IMR-90 (cell line): ENCODE data around the gene GAL3ST1. TPM values are rescaled to one million over a fixed set of nuclear protein-coding genes. Genes with fewer than 3 reads are reported as not detected.

ENCODE experiments used
- ATAC-seq: fragments of 200-7000 bp; cut with Tn5 transposase; 2 replicates; pipeline ENCODE4 v1.9.1; 2020; ENCODE audit warnings: low read depth, mild to moderate bottlenecking, moderate library complexity
- BruUV-seq: library from RNA; stranded (reverse); fragments of 400-500 nt; replicated peaks from 2 replicates; lab custom pipeline; 2021; lab: Mats Ljungman, UMichigan
- CTCF ChIA-PET: fragments of 300-600 bp; formaldehyde crosslinking; extraction: SDS; loops from one replicate; lab custom pipeline; 2021; ENCODE audit warnings: antibody characterized with exemption; lab: Yijun Ruan, JAX
- POLR2A ChIA-PET: fragments of 300-600 bp; sonication (Branson Sonifier 250); formaldehyde crosslinking; loops from one replicate; lab custom pipeline; 2022; ENCODE audit warnings: antibody characterized with exemption; ENCODE audit not compliant: unreplicated experiment; lab: Charles Lee
- DNase-seq: peaks from one replicate; pipeline ENCODE4 v3.0.0; 2013
- H2AFZ ChIP-seq: replicated peaks from 2 replicates; pipeline ENCODE3; 2013; ENCODE audit warnings: low read length, mild to moderate bottlenecking; ENCODE audit not compliant: poor library complexity
- H2AK5ac ChIP-seq: 2 replicates; pipeline ENCODE4 v1.6.1; 2013; ENCODE audit warnings: low read depth, low read length, inconsistent platforms
- H2AK9ac ChIP-seq: replicated peaks from 2 replicates; pipeline ENCODE3; 2013; ENCODE audit warnings: mild to moderate bottlenecking, low read depth, low read length, moderate library complexity; ENCODE audit not compliant: poor library complexity
- H2BK120ac ChIP-seq: 2 replicates; pipeline ENCODE4 v1.6.1; 2013; ENCODE audit warnings: low read depth, low read length, inconsistent platforms
- H2BK15ac ChIP-seq: 3 replicates; pipeline ENCODE4 v1.6.1; 2013; ENCODE audit warnings: low read depth, low read length, inconsistent platforms
- H2BK20ac ChIP-seq: 2 replicates; pipeline ENCODE4 v1.6.1; 2013; ENCODE audit warnings: low read depth, mild to moderate bottlenecking, inconsistent platforms, low read length, moderate library complexity
- H2BK5ac ChIP-seq: 2 replicates; pipeline ENCODE4 v1.6.1; 2013; ENCODE audit warnings: mild to moderate bottlenecking, low read depth, low read length, inconsistent platforms; ENCODE audit not compliant: poor library complexity, severe bottlenecking
- H3K14ac ChIP-seq: replicated peaks from 2 replicates; pipeline ENCODE4 v1.6.1; 2013; ENCODE audit warnings: low read depth, low read length, inconsistent platforms
- H3K18ac ChIP-seq: 2 replicates; pipeline ENCODE4 v1.6.1; 2013; ENCODE audit warnings: low read depth, low read length, control low read depth
- H3K23ac ChIP-seq: 2 replicates; pipeline ENCODE4 v1.6.1; 2013; ENCODE audit warnings: low read depth, low read length, inconsistent platforms
- H3K27ac ChIP-seq: 2 replicates; pipeline ENCODE4 v1.5.1; 2013; ENCODE audit warnings: mild to moderate bottlenecking, control low read depth, low read length; ENCODE audit not compliant: insufficient read depth
- H3K27me3 ChIP-seq: 2 replicates; pipeline ENCODE4 v1.6.1; 2013; ENCODE audit warnings: low read length; ENCODE audit not compliant: control insufficient read depth, insufficient read depth
- H3K36me3 ChIP-seq: 2 replicates; pipeline ENCODE4 v1.6.1; 2013; ENCODE audit warnings: low read length, mixed read lengths; ENCODE audit not compliant: control insufficient read depth, insufficient read depth
- H3K4ac ChIP-seq: 2 replicates; pipeline ENCODE4 v1.6.1; 2013; ENCODE audit warnings: low read depth, low read length, inconsistent platforms
- H3K4me1 ChIP-seq: 2 replicates; pipeline ENCODE4 v1.6.1; 2013; ENCODE audit warnings: low read length, mixed read lengths; ENCODE audit not compliant: control insufficient read depth, insufficient read depth
- H3K4me2 ChIP-seq: 2 replicates; pipeline ENCODE4 v1.6.1; 2013; ENCODE audit warnings: low read depth, mild to moderate bottlenecking, control low read depth, low read length, moderate library complexity
- H3K4me3 ChIP-seq: 2 replicates; pipeline ENCODE4 v1.5.1; 2013; ENCODE audit warnings: low read depth, mild to moderate bottlenecking, control low read depth, low read length, moderate library complexity; ENCODE audit not compliant: insufficient read depth
- H3K56ac ChIP-seq: 2 replicates; pipeline ENCODE4 v1.6.1; 2013; ENCODE audit warnings: low read length, inconsistent platforms; ENCODE audit not compliant: insufficient read depth; ENCODE audit errors: extremely low read depth
- H3K79me1 ChIP-seq, 2 experiments: 2 replicates each; pipeline ENCODE4 v1.6.1; 2013; ENCODE audit warnings: low read length in 2 of 2, inconsistent platforms in 1 of 2, low read depth in 1 of 2
- H3K9ac ChIP-seq: 2 replicates; pipeline ENCODE4 v1.6.1; 2013; ENCODE audit warnings: low read depth, low read length, control low read depth
- H3K9me1 ChIP-seq: 2 replicates; pipeline ENCODE4 v1.6.1; 2013; ENCODE audit warnings: low read length, inconsistent platforms; ENCODE audit not compliant: insufficient read depth
- H3K9me3 ChIP-seq: 2 replicates; pipeline ENCODE4 v1.6.1; 2013; ENCODE audit warnings: low read length; ENCODE audit not compliant: control insufficient read depth, insufficient read depth
- H4K20me1 ChIP-seq: 2 replicates; pipeline ENCODE4 v1.6.1; 2013; ENCODE audit warnings: low read length, inconsistent platforms; ENCODE audit not compliant: insufficient read depth
- H4K5ac ChIP-seq: 2 replicates; pipeline ENCODE4 v1.6.1; 2013; ENCODE audit warnings: mild to moderate bottlenecking, low read depth, low read length, control low read depth
- H4K8ac ChIP-seq, 2 experiments: 2 replicates each; pipeline ENCODE4 v1.6.1; 2013; ENCODE audit warnings: low read depth in 2 of 2, low read length in 2 of 2, control low read depth in 1 of 2, inconsistent platforms in 1 of 2
- H4K91ac ChIP-seq: 2 replicates; pipeline ENCODE4 v1.6.1; 2013; ENCODE audit warnings: low read depth, low read length, inconsistent platforms; ENCODE audit not compliant: insufficient read depth
- BHLHE40 ChIP-seq: fragments of 150-350 bp; IDR thresholded peaks from 2 replicates; pipeline ENCODE4 v1.6.1; 2016; ENCODE audit warnings: mild to moderate bottlenecking, low read depth, low read length
- CEBPB ChIP-seq: IDR thresholded peaks from 2 replicates; pipeline ENCODE4 v1.6.1; 2012; ENCODE audit warnings: low read depth, low read length, improper control_type of control experiment
- CHD1 ChIP-seq: IDR thresholded peaks from 2 replicates; pipeline ENCODE4 v1.6.1; 2012; ENCODE audit warnings: low read depth, low read length, improper control_type of control experiment
- FOS ChIP-seq: fragments of 150-350 bp; IDR thresholded peaks from 2 replicates; pipeline ENCODE4 v1.6.1; 2016; ENCODE audit warnings: low read depth, low read length
- MAFK ChIP-seq: IDR thresholded peaks from 2 replicates; pipeline ENCODE4 v1.6.1; 2012; ENCODE audit warnings: low read depth, low read length, improper control_type of control experiment
- MAZ ChIP-seq: IDR thresholded peaks from 2 replicates; pipeline ENCODE4 v1.6.1; 2012; ENCODE audit warnings: low read depth, mild to moderate bottlenecking, low read length, improper control_type of control experiment, moderate library complexity, borderline replicate concordance
- MXI1 ChIP-seq: IDR thresholded peaks from 2 replicates; pipeline ENCODE4 v1.6.1; 2012; ENCODE audit warnings: low read depth, mild to moderate bottlenecking, low read length, moderate library complexity, borderline replicate concordance
- NFE2L2 ChIP-seq: fragments of 150-350 bp; IDR thresholded peaks from 2 replicates; pipeline ENCODE4 v1.6.1; 2016; ENCODE audit warnings: low read depth, mild to moderate bottlenecking, low read length
- RAD21 ChIP-seq: IDR thresholded peaks from 2 replicates; pipeline ENCODE4 v1.6.1; 2012; ENCODE audit warnings: low read length, improper control_type of control experiment
- RCOR1 ChIP-seq: IDR thresholded peaks from 2 replicates; pipeline ENCODE4 v1.6.1; 2012; ENCODE audit warnings: mild to moderate bottlenecking, low read length, improper control_type of control experiment; ENCODE audit not compliant: insufficient replicate concordance
- RFX5 ChIP-seq: IDR thresholded peaks from 2 replicates; pipeline ENCODE4 v1.8.0; 2012; ENCODE audit warnings: low read depth, mild to moderate bottlenecking, low read length, moderate library complexity
- SMC3 ChIP-seq: fragments of 150-350 bp; IDR thresholded peaks from 2 replicates; pipeline ENCODE4 v1.6.1; 2016; ENCODE audit warnings: low read depth, mild to moderate bottlenecking, antibody characterized with exemption, low read length, moderate library complexity
- WGBS, 2 experiments: methylation state at CpG; one replicate each; pipeline versions ENCODE4 v1.1.5 to v1.1.7; 2013; ENCODE audit warnings: missing lambda C conversion rate in 2 of 2; ENCODE audit not compliant: insufficient read length in 1 of 2; ENCODE audit errors: extremely low coverage in 2 of 2; 5-methylcytosine and 5-hydroxymethylcytosine counted together
- dilution Hi-C: fragments of 300-500 bp; cut with HindIII; formaldehyde crosslinking; loops from one replicate; pipeline ENCODE4 v1.14.3; 2018; ENCODE audit warnings: low sequenced_read_pairs; ENCODE audit not compliant: unreplicated experiment
- in situ Hi-C: fragments of 300-500 bp; cut with MboI; formaldehyde crosslinking; loops from 3 replicates; pipeline ENCODE4 v1.14.3; 2019; ENCODE audit warnings: low sequenced_read_pairs, inconsistent platforms, mixed read lengths
- intact Hi-C: fragments of 100-400 bp; cut with micrococcal nuclease; formaldehyde crosslinking; loops from 2 replicates; pipeline ENCODE4 v1.10.0; 2022
- polyA plus RNA-seq, 3 experiments: library from polyadenylated mRNA; depleted of rRNA; stranded (reverse); fragments of >200 nt; gene quantifications; 2 replicates each; pipeline ENCODE4 v1.2.3, GENCODE V29; 2012; ENCODE audit warnings: low replicate concordance in 1 of 3
- total RNA-seq: library from RNA; depleted of rRNA; stranded (reverse); fragments of >200 nt; gene quantifications from 2 replicates; pipeline ENCODE4 v1.2.3, GENCODE V29; 2012
- TF ChIP-seq, protein P1 (sequence below): fragments of 150-350 bp; IDR thresholded peaks from 2 replicates; pipeline ENCODE4 v1.6.1; 2017; ENCODE audit warnings: mild to moderate bottlenecking, antibody characterized with exemption, low read length, low read depth
- TF ChIP-seq, protein P2 (sequence below): fragments of 150-350 bp; IDR thresholded peaks from 2 replicates; pipeline ENCODE4 v1.6.1; 2016; ENCODE audit warnings: low read depth, mild to moderate bottlenecking, low read length, moderate library complexity, borderline replicate concordance

Gene GAL3ST1
- total and polyA plus RNA-seq, 2 of the 4 experiments (the other 2 are of a cell fraction) = not detected

GRCh38 chr22:30569674-30570202, 4.7 kb downstream of the GAL3ST1 start:
- WGBS, 2 experiments = 33% methylated on average over 1 of the region's 10 CpGs; no CpG with 5 or more reads in 1 of the 2 experiments
- ATAC-seq (no peak), DNase-seq (no peak)
- Histone ChIP-seq H4K91ac (no peak overlapping the region), H3K23ac (no peak overlapping the region), H4K5ac (no peak overlapping the region), H2BK15ac (no peak overlapping the region), H4K20me1 (no peaks in the 10 kb centered on the region; the same call in 1 of the 2 replicates), H2AFZ (no peak overlapping the region), H2AK5ac (no peak overlapping the region), H4K8ac (no peak overlapping the region), H3K18ac (no peak overlapping the region), H2AK9ac (no peak overlapping the region), H2BK120ac (no peak overlapping the region), H3K9me3 (no peaks in the 10 kb centered on the region), H3K14ac (no peak overlapping the region), H3K9me1 (no peaks in the 10 kb centered on the region), H3K9ac (no peak overlapping the region), H3K27ac (no peak overlapping the region), H3K36me3 (no peaks in the 10 kb centered on the region), H2BK5ac (no peak overlapping the region), H3K79me1 (no peaks in the 10 kb centered on the region), H3K4ac (no peak overlapping the region), H2BK20ac (no peak overlapping the region), H3K4me1 (peaks cover under 1% of the 10 kb centered on the region; the same call in 1 of the 2 replicates), H3K4me3 (no peak overlapping the region), H3K56ac (no peak overlapping the region), H3K27me3 (peaks cover 50% of the 10 kb centered on the region), H3K4me2 (no peak overlapping the region)
- no TSS peak for BruUV-seq
- in situ Hi-C loops (no loop called here), intact Hi-C loops (no loop called here), dilution Hi-C loops (no loop called here)
- POLR2A ChIA-PET = no interaction called here
- CTCF ChIA-PET = no interaction called here
- no peak for TF ChIP-seq RCOR1
- TF ChIP-seq RAD21 = no peak
- TF ChIP-seq, protein P1, sequence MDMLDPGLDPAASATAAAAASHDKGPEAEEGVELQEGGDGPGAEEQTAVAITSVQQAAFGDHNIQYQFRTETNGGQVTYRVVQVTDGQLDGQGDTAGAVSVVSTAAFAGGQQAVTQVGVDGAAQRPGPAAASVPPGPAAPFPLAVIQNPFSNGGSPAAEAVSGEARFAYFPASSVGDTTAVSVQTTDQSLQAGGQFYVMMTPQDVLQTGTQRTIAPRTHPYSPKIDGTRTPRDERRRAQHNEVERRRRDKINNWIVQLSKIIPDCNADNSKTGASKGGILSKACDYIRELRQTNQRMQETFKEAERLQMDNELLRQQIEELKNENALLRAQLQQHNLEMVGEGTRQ = no peak
- TF ChIP-seq MXI1 = no peak
- TF ChIP-seq CEBPB = no peak
- no peak for TF ChIP-seq CHD1
- TF ChIP-seq MAZ = no peak
- TF ChIP-seq BHLHE40 = no peak
- TF ChIP-seq MAFK = no peak
- TF ChIP-seq, protein P2, sequence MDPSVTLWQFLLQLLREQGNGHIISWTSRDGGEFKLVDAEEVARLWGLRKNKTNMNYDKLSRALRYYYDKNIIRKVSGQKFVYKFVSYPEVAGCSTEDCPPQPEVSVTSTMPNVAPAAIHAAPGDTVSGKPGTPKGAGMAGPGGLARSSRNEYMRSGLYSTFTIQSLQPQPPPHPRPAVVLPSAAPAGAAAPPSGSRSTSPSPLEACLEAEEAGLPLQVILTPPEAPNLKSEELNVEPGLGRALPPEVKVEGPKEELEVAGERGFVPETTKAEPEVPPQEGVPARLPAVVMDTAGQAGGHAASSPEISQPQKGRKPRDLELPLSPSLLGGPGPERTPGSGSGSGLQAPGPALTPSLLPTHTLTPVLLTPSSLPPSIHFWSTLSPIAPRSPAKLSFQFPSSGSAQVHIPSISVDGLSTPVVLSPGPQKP = no peak
- TF ChIP-seq RFX5 = no peak
- TF ChIP-seq SMC3 = no peak
- no peak for TF ChIP-seq NFE2L2
- no peak for TF ChIP-seq FOS
